NCI-H510A (cell line): ENCODE results near the gene BEND4.
"Not testable (repeated sequence)": the region's sequence is repeated elsewhere in the genome, so short reads cannot be mapped to it uniquely, and the experiment has no call there.

Experiments
- DNase-seq: peaks from one replicate; lab custom pipeline; 2025; lab: John Stamatoyannopoulos, UW

BEND4 gene

DNA sequence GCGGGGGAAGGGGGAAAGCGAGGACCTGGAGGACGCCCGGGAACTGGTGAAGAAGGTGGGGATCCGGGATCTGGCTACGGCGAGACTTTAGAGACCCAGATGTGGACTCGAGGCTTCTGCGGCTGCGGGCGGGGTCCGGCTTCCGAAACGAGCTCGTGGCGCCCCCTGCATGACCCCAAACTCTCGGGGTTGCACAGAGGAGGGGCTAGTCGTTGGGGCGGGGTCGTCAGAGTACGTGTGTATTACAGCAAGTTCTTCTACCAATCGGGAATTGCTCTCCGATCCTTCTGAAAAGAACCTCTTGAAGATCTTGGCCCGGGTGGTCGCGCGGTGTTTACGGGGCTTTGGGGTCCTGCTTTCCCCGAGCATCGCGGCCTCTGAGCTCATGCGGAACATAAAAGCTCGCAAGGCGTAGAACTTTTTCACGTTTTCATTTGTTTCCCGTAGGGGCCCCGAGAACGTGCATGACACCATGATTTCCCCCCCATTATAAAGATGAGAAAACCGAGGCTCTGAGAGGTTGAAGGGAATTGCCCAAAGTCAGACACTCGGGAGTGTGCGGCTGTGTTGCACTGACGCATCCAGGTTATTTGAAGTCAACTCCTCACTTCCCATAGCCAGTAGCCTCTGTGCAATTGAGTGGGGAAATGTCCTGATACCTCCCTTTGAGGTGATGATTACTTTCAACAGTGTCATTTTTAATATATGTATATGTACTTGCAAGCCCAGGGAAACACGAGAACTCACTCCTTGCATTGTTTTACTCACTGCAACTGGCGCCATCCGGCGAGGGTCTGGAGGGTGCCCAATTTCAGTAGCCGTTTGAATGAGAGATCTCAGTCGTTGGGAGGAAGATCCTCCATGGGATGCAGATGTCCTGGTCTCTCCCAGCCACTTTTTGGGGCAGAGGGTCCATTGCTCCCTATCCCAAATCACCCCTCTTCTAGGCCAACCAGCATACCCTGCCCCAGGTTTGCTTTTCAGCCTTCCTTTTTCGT lies at the start of gene BEND4:
BEND4 (minus strand) TSS at position 149 of the 998 bp plus-strand sequence. CDS start 512 bp downstream, outside the sequence.
- DNase-seq, result no peak

DNA sequence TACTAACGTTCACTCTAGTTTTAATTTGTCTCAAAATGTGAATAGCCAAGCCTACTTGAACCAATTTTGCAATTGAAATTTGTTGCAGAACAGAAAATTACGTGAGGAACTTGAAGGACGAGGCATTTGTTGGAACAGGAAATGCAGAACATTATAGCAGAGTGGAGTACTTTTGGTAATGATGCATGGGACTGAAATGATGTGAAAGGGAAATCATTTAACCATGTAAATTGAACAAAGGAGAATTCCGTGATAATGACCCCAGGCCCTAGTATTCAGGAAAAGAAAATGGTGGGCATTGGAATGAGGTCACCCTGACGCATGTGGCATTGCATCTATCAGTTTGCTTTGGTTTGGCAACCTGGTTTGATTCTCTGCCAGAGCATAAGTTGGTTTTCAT lies 44.9 kb upstream of the BEND4 start:
- no peak for DNase-seq

DNA sequence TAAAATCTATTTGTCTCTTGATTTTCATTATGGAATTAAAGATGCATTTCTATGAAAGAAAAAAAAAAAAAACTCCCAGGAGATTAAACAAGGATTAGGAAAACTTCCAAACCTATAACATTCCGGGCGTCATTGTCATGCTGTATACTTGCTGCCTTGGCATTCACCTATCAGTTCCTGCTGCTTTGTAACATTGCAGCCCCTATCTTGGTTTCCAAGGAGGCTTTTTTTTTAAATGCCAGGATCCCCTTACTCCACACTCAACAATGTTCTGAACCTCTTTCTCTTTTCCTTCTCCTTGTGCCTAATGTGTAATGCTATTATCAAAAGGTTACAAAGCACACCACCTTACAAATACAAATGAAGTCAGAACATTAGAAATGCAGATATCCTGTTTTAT lies 20.5 kb upstream of the BEND4 start:
- no peak for DNase-seq

DNA sequence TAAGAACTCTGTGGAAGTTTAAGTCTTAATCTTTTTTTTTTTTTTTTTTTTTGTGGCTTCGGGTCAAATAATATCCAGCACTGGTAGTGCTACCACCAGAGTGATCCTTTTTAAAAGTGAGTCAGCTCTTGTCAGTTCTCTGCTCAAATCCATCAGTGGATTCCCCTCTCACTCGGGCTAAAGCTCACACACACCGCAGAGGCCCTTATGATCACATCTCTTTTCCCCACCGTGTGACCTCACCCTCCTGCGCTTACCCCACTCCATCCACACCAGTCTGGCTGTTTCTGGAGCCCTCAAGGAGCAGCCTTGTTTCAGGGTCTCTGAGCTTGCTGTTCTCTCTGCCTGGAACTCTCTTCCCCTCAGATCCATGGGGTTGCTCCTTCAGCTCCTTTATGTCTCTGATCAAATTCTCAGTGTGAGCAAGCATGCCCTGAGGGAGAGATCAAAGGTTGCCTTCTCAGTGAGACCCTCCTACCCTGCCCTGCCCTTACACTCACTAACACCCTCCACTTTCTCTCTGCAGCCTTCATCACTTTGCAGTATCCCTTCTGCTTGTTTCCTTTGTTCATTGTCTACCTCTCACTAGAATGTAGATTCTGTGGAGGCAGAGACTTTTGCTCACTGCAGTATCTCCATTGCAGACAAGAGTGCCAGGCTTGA lies 19.8 kb upstream of the BEND4 start:
- no peak for DNase-seq

DNA sequence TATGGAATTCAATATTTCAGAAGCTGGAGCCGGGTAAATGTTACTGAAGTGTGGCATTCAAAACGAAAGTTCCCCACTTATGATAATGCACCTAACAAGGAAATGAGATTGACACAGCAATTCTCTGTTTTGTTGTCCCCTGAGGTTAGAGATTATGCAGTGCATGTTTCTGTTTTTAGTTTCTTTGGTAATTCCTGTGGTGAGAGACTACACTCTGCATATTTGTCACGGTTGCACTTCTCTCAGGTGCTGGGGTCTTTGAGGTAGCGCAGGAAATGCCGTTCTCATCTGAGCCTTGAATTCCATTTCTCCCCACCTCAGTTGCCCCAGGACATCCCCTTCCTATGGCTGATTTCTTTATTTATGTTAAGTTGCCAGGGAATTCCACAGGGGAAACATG lies 15.3 kb upstream of the BEND4 start:
- DNase-seq, result no peak

DNA sequence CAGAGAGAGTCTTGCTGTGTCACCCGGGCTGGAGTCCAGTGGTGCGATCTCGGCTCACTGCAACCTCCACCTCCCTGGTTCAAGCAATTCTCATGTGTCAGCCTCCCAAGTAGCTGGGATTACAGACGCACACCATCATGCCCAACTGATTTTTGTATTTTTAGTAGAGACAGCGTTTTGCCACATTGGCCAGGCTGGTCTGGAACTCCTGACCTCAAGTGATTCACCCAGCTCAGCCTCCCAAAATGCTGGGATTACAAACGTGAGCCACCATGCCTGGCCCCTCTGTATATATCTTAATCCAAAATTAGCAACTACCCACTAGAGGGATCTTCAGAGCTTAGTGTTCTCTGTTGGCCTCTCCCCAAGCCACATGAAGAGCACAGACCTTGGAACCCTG lies 13.7 kb upstream of the BEND4 start:
- not testable (repeated sequence) for DNase-seq

DNA sequence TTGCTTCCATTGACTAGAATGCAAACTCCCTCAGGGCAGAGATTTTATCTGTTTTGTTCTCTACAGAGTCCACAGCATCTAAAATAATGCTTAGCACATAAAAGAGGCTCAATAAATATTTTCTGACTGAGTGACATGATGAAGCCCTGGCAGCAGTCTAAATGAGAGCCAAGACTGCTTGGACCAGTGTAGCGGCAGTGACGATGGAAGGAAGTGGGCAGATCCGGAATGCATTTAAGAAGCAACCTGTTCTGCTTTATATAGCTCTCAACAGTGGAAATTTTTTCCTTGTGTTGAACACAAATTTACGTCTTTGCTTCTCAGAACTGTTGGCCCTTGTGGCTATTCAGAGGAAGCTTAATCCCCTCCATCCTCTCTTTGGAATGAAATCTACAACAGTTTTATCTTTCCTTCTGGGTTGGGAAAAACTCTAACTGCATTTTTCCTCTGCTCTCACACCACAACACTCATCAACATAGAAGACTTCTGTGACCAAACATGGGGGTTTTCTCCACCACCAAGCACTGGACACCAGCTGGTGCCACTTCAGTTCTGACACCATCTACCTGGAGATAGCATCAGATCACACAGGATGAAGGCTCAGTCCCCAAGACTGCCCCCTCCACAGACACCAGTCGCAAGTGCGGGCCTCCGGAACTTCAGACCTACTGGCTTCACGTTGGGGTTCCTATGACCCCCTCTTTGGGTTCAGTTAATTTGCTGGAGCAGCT lies 7.0 kb upstream of the BEND4 start:
- DNase-seq, result no peak

DNA sequence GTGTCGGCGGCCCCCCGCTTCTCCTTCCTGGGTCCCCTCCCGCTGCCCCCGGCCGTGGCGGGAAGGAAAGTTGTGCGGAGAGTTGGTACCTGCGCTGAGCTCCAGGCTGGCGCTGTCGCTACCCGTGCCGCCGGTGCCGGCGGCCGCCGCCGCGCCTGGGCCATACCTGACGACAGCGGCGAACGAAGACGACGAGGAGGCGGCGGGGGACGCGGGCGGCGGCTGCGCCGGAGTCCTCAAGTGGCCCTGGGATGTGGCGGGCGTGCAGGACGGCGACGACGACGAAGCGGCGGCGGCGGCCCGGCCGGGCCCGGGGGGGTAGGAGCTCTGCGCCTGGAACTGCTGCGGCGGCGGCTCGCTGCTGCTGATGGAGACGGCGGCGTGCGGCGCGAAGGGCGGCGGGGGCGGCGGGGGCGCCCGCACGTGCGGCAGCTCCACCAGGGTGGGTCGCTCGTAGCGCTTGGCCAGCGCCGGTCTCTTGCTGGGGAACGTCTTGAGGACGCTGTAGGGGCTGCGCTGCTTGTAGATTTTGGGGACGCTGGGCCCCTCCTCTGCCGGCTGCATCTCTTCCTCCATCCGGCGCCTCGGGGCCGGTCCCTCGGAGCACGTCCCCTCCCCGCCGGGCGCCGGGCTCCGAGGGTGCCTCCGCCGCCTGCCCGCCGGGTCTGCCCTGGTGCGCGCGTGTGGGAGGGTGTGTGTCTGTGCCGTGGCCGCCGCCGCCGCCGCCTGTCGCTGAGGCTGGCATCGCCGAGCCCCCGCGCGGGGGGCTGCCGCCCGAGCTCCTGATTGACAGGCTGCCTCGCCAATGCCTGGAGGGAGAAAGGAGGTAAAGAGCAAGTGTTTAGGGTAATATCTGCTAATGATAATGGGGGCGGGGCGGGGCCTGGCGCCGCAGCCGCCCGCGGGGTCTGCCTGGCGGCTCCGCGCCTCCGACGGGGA lies 618 bp downstream of the BEND4 start:
- DNase-seq, result peak; percentile 6

DNA sequence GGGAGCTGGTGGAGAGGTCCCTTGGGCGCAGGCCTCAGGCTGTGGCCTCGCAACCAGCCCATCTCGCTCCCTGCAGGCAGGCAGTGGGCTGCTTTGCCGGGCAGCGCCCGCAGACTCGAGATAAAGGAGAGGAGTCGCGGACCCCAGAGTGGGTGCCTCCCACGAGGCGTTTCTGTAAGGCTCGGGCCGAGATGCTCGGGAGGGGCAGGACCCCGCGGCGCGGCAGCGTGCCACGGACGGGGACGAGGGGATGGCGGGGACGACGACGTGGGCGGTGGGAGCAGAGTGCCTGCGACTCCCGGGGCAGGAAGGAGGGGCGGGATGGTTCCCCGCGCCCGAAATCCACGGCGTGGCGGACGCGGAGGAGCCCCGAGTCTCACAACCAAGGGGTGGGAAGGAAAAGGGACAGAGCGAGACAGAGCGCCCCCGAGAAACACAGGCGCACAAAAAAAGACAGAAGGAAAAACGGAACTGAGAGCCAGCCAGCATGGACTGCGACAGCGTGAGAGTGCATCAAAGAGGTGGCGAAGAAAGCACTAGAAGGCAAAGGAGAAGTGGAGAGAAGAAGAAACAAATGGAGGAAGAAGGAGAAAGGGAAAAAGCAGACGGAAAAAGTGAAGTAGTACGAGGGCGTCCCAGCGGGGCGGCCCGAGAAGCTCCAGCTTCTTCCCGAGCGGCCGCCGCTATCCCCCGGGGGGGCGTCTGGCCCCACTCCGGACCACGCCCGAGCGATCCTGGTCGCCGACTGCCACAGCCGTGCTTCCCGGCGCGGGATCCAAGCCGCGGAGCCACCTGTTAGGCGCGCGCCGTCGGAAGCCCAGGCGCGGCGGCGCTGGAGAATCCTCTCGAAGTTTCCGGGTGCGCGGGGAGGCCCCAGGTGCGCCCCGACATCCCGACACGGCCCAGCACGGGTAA lies 1.5 kb downstream of the BEND4 start:
- DNase-seq, result no peak

DNA sequence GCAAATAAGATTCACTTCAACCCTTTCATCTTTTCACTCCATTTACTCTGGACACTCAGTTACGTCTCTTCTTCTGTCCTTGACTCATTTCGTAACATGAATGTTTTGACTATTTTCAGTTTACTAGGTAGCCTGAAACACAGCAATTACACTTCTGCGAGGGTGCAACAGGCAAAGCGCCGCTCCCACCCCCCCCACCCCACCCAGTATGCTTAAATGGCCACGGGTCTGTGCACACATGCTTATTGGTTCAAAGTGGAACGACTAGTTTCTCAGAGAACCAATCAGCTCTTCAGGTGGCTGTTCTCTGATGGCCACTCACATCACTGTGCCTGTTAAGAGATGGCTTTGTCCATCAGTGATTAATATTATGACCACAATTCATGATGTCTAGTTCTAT lies 3.5 kb downstream of the BEND4 start:
- no peak for DNase-seq

DNA sequence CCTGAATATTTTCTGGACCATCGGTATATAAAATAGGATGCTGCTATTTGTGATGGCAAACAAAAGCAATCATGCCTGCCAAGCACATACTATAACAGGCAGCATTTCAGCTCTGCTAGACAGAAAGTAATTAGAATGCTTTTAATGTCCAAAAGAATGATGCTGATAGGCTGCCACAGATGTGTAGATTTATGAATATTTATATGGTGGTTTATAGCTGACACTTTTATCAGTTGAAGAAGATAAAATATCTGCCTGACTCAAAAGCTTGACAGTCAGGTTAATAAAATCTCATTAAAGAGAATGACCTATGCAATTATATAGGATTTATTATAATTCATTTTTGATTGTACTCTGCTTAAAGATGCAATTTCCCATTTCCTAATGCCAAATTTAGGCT lies 4.0 kb downstream of the BEND4 start:
- no peak for DNase-seq

DNA sequence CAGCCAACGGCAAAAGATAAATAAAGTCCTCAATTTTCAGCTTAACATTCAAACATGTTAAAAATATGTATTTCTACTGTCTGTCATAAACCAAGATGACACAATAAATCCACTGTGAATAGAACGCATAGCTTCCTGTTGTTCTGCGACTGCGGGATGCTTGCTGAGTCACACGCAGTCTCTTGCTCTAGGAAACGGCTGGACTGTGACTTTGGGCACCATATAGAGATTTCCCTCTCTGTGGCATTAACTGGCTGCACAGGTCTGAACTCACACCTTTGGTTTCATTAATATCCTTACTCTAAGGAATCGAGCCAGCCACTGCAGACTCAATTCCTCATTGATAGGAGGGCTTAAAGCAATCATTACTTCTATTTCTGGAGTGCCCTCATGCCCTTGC lies 8.4 kb downstream of the BEND4 start:
- no peak for DNase-seq

DNA sequence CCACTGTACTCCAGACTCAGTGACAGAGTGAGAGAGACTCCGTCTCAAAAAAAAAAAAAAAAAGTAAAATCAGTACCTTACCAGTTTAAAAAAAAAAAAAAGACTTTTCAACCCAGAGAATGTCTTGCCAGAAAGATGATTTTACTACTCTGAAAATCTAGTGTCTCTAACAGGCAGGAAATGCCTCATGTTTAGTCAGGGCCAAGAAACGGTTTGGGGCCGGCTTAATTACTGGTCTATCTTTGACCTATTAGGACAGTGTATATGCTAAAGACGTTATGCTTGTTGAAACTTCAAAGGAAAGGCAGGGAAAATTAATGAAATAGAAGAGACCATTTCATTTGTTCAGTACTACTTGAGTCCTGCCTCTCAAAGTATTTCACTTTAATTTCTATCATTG lies 9.9 kb downstream of the BEND4 start:
- no peak for DNase-seq

DNA sequence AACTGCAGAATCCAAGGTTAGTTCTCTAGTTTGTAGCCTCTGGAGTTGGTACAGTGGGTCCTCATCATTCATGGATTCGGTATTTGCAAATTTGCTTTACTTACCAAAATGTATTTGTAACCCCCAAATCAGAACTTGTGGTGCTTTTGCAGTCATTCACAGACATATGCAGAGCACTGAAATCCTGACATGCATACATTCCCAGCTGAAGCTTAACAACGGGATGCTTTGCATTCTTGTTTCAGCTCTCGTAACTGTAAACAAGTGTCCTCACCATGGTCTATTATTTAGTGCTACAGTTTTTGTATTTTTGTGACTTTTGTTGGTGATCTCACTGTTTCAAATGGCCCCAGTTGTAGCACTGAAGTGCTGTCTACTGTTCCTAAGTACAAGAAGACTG lies 16.1 kb downstream of the BEND4 start:
- DNase-seq, result no peak

DNA sequence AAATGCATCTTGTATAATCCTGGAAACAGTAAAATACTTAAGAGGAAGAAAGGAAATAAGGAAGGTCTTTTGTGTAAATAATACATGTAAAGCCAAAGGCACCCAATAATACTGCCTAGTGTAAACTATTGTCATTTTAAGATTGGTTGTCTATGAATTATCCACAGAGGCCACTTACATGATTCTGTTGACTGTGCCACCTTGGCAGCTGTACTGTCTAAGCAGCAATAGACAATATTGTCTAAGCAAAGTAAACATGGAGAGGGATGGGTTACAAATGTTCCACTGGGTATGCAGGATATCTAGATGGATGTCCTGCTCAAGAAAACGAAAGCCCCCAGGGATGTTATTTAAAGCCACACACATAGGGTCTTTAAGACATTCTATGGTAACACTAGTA lies 19.4 kb downstream of the BEND4 start:
- DNase-seq, result no peak

DNA sequence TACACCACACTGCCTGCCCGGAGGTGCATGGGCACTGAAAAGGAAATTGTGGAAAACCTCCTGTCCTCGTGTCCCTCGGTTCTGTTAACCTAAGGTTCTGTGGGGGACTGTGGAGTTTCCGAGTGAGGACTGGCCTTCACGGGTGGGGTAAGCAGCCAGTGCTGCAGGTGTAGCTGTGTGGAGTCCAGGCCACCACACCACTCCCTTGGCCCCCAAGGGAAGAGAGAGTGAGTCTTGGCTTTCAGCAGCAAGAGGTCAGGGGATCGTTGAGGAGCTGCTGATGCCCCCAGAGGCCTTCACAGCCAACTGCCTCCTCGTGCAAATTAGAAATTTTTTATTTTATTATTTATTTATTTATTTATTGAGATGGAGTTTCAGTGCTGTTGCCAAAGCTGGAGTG lies 20.4 kb downstream of the BEND4 start:
- DNase-seq, result no peak

DNA sequence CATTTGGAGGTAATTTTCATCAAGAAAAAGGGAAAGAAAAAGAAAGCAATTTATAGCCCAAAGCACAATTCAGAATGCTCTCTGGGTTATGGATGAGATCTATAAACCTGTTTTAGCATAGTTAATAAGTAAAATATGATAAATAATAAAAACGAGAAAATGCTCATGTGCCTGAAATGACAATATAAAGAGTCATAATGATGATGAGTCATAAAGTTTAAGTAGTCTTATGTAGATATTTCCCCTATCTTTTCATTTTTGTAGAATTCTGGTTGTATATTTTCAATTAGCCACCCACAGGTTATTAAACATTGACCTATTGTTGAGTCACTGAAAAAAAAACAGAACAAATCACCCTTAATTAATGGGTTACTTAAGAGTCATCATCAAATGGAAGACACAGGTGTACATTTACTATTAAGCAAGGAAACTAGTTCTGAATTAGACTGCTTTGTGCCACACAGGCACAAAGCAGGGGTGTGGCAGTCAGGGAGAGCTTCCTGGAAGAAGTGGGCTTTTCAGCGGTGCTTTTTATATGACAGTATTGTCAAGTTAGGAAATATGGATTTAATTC lies 29.3 kb downstream of the BEND4 start:
- DNase-seq, result no peak

DNA sequence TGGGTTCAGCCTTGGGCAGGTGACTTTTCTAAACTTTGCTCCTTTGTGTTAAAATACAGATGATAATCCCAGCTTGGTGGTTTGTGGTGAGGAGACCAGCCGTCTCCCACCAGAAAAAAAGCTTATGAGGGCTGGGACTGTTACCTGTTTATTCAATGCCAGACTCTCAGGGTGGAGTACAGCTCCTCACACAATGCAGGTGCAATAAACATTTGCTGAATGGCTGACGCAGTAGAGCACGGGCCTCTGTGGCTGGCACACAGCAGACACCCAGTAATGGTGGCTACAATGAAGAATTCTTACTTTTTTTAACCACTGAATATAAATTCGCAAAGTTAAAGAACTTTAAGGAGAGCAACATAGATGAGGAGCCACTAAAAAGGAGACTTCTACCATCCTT lies 30.2 kb downstream of the BEND4 start:
- DNase-seq, result no peak

DNA sequence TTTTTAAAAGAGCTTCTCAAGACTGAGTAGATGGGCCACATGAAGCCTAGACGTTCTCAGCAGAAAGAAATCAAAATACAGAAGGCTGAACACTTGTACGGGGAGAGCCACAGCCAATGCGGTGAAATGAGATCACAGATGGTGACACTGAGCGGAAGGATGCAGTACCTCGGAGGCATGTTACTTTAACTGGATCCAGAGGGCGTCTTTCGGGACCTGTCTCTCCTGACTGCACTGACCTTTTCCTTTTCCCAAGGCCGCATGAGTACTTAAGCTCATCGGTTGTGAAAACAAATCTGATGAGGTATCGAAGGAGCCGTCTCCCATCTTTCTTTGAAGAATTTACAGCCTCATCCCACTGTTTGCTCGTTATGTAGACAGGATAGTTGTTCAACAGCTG lies 32.6 kb downstream of the BEND4 start:
- no peak for DNase-seq

DNA sequence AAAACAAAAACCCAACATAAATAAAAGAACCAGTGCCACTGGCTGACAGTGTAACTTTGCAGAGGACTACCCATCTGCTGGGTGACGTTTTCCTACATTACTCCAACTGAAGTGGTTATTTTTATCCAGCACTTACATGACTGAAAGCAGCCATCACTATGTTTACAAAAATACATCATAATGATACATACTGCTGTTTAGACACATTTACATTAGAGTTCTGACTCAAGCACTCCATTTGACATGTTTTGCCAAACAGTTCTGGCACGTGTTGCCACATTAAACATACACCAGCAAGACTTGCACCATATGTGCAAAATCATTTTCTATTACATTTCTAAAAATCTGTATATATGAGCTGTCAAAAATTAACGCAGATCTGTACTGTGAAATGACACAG lies 39.6 kb downstream of the BEND4 start:
- DNase-seq, result no peak
